ENCODE data around the gene PTPRU. TPM values are rescaled to one million over a fixed set of nuclear protein-coding genes. Genes with fewer than 3 reads are reported as not detected.
"Not testable (repeated sequence)": the region's sequence is repeated elsewhere in the genome, so short reads cannot be mapped to it uniquely, and the experiment has no call there.

Gene PTPRU
- total and polyA plus RNA-seq, 2 experiments from 2014 or later: 8.0 to 105 TPM

DNA sequence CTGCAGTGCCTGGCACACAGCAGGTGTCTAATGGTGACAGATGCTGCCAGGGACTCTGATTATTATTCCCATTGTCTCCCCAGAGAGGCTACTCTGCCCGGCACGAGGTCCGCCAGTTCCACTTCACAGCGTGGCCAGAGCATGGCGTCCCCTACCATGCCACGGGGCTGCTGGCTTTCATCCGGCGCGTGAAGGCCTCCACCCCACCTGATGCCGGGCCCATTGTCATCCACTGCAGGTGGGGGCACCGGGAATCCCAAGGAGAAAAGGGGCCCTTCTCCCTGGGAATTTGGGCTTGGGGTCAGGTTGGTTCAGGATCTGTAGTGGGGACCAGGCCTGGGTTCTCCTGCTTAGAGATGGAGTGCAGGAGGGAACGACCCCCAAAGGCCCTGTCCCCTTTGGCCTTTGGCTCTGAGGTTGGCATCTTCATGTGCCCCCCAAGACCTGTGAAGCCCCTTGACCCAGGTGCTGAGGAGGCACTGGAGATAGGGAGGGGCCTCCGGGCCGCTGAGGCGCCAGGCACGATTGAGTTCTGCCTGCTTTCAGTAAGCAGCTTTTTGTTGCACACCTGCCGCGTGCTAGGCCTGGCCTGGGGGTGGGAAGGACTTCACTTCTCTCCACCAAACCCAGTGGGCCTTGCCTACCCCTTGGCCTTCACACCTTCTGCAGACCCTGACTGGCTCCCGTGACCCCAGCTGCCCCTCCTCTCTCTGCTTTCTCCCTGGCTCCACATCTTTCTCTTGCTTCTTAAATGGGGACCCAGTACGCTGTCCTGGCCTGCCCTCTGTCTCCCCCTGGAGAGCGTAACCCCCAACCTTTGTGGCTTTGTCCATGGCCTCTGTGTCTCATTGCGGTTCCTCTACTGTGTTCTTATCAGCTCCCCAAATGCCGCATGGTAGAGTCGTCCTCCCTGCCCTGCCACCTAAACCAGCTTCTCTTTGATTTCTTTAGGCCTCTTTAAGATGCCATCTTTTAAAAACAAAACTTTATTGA, 76.4 kb downstream of the PTPRU start:
- H3K27me3 Mint-ChIP-seq (ENCODE audit: insufficient read depth, low read depth, poor library complexity): peaks cover 7% of the 10 kb centered on the region
- TF ChIP-seq, protein P1, sequence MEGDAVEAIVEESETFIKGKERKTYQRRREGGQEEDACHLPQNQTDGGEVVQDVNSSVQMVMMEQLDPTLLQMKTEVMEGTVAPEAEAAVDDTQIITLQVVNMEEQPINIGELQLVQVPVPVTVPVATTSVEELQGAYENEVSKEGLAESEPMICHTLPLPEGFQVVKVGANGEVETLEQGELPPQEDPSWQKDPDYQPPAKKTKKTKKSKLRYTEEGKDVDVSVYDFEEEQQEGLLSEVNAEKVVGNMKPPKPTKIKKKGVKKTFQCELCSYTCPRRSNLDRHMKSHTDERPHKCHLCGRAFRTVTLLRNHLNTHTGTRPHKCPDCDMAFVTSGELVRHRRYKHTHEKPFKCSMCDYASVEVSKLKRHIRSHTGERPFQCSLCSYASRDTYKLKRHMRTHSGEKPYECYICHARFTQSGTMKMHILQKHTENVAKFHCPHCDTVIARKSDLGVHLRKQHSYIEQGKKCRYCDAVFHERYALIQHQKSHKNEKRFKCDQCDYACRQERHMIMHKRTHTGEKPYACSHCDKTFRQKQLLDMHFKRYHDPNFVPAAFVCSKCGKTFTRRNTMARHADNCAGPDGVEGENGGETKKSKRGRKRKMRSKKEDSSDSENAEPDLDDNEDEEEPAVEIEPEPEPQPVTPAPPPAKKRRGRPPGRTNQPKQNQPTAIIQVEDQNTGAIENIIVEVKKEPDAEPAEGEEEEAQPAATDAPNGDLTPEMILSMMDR (conservative IDR thresholded peaks at IDR 0.05; ENCODE audit: low read depth in 2 of 2): peak; percentile 45 to 77
- no peak for TF ChIP-seq CREB1 (CRISPR knock-in tag; IDR thresholded peaks at IDR 0.05; ENCODE audit: low read depth)
- no peaks in the 10 kb centered on the region; the same call in 2 of the 3 replicates for H3K9me3 Mint-ChIP-seq
- Histone ChIP-seq H3K4me3 (no peak overlapping the region), H3K27me3 (ENCODE audit: insufficient read depth) (no peaks in the 10 kb centered on the region), H3K4me2 (no peak overlapping the region), H3K9me2 (ENCODE audit: insufficient read depth) (no peaks in the 10 kb centered on the region), H3K79me2 (replicated peaks; ENCODE audit: insufficient read depth) (no peaks in the 10 kb centered on the region), H3K4me1 (ENCODE audit: insufficient read depth) (no peaks in the 10 kb centered on the region), H3K27ac (ENCODE audit: low read depth) (no peak overlapping the region), H3K36me3 (ENCODE audit: insufficient read depth) (peaks cover under 1% of the 10 kb centered on the region; the same call in 1 of the 2 replicates), H2AFZ (no peak overlapping the region), H4K20me1 (replicated peaks; ENCODE audit: insufficient read depth) (no peaks in the 10 kb centered on the region), H3F3A (replicated peaks; ENCODE audit: low read depth) (no peaks in the 10 kb centered on the region)
- peak; percentile 68 for DNase-seq (ENCODE audit: low spot score)
- H3K36me3 Mint-ChIP-seq (ENCODE audit: low read depth): peaks cover 16% of the 10 kb centered on the region; the same call in 2 of the 3 replicates
- 0 out of 2 replicates have a peak overlapping the region, but pooled peaks have one; percentile 11 for H3K27ac Mint-ChIP-seq
- peak; percentile 87 for ATAC-seq
- H3K4me1 Mint-ChIP-seq: peaks cover 11% of the 10 kb centered on the region
- no peak overlapping the region; the same call in 2 of the 3 replicates for H3K4me3 Mint-ChIP-seq

DNA sequence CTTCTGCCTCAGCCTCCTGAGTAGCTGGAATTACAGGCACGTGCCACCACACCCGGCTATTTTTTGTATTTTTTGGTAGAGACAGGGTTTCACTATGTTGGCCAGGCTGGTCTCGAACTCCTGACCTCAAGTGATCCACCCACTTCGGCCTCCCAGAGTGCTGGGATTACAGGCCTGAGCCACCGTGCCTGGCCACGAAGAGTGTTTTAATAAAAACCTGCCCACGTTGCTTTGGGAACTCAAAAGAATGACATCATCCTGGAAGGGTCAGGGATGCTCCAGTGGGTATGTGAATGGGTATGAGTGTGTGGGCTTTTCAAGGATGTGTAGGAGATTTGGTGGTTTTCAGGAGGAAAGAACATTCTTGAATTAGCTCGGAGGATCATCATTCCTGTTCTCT, 78.4 kb downstream of the PTPRU start:
- not testable (repeated sequence) for H3F3A ChIP-seq (replicated peaks; ENCODE audit: low read depth); H3K36me3 ChIP-seq (ENCODE audit: insufficient read depth); H3K27me3 Mint-ChIP-seq (ENCODE audit: insufficient read depth, low read depth, poor library complexity); H3K4me2 ChIP-seq; H3K27me3 ChIP-seq (ENCODE audit: insufficient read depth); H3K4me3 Mint-ChIP-seq; H3K4me1 Mint-ChIP-seq; H3K4me1 ChIP-seq (ENCODE audit: insufficient read depth); H3K9me2 ChIP-seq (ENCODE audit: insufficient read depth); H2AFZ ChIP-seq; H4K20me1 ChIP-seq (replicated peaks; ENCODE audit: insufficient read depth); H3K4me3 ChIP-seq; H3K27ac Mint-ChIP-seq; DNase-seq (ENCODE audit: low spot score); H3K27ac ChIP-seq (ENCODE audit: low read depth); ATAC-seq; H3K79me2 ChIP-seq (replicated peaks; ENCODE audit: insufficient read depth); H3K9me3 Mint-ChIP-seq
- peaks cover 16% of the 10 kb centered on the region; the same call in 2 of the 3 replicates for H3K36me3 Mint-ChIP-seq (ENCODE audit: low read depth)

- Histone ChIP-seq H3K36me3 (ENCODE audit: insufficient read depth) (peaks cover 4% of the 10 kb centered on the region; the same call in 1 of the 2 replicates), H3K27me3 (ENCODE audit: insufficient read depth) (no peaks in the 10 kb centered on the region), H3K9me2 (ENCODE audit: insufficient read depth) (no peaks in the 10 kb centered on the region), H2AFZ (no peak overlapping the region), H3K4me1 (ENCODE audit: insufficient read depth) (no peaks in the 10 kb centered on the region), H4K20me1 (replicated peaks; ENCODE audit: insufficient read depth) (no peaks in the 10 kb centered on the region), H3F3A (replicated peaks; ENCODE audit: low read depth) (no peaks in the 10 kb centered on the region), H3K27ac (ENCODE audit: low read depth) (no peak overlapping the region), H3K4me3 (no peak overlapping the region), H3K4me2 (no peak overlapping the region), H3K79me2 (replicated peaks; ENCODE audit: insufficient read depth) (no peaks in the 10 kb centered on the region)
- Mint-ChIP-seq H3K4me1 (peaks cover 4% of the 10 kb centered on the region), H3K4me3 (no peak overlapping the region), H3K27me3 (ENCODE audit: insufficient read depth, low read depth, poor library complexity) (peaks cover 3% of the 10 kb centered on the region), H3K27ac (no peak overlapping the region), H3K9me3 (no peaks in the 10 kb centered on the region), H3K36me3 (ENCODE audit: low read depth) (peaks cover 19% of the 10 kb centered on the region; the same call in 2 of the 3 replicates)
- no peak for DNase-seq (ENCODE audit: low spot score)
- ATAC-seq: no peak
- TF ChIP-seq ZNF331 (CRISPR knock-in tag; IDR thresholded peaks at IDR 0.05; ENCODE audit: low read depth) (no peak), POLR2AphosphoS5 (IDR thresholded peaks at IDR 0.05; ENCODE audit: low read depth) (no peak), EZH2phosphoT487 (IDR thresholded peaks at IDR 0.05; ENCODE audit: unreplicated experiment) (no peak), STAT1 (IDR thresholded peaks at IDR 0.05; ENCODE audit: unreplicated experiment) (no peak), REST (IDR thresholded peaks at IDR 0.05; ENCODE audit: unreplicated experiment) (no peak)
- TF ChIP-seq, protein P1 (conservative IDR thresholded peaks at IDR 0.05; ENCODE audit: low read depth in 2 of 2): no peak
- TF ChIP-seq, protein P2, sequence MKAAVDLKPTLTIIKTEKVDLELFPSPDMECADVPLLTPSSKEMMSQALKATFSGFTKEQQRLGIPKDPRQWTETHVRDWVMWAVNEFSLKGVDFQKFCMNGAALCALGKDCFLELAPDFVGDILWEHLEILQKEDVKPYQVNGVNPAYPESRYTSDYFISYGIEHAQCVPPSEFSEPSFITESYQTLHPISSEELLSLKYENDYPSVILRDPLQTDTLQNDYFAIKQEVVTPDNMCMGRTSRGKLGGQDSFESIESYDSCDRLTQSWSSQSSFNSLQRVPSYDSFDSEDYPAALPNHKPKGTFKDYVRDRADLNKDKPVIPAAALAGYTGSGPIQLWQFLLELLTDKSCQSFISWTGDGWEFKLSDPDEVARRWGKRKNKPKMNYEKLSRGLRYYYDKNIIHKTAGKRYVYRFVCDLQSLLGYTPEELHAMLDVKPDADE (IDR thresholded peaks at IDR 0.05): no peak
Measured at GRCh38 chr1:29315262-29315661, 78.9 kb downstream of the PTPRU start.

Data from GM23338 (cell line).